ENCODE measurements around the gene MAD2L1BP.

DNA sequence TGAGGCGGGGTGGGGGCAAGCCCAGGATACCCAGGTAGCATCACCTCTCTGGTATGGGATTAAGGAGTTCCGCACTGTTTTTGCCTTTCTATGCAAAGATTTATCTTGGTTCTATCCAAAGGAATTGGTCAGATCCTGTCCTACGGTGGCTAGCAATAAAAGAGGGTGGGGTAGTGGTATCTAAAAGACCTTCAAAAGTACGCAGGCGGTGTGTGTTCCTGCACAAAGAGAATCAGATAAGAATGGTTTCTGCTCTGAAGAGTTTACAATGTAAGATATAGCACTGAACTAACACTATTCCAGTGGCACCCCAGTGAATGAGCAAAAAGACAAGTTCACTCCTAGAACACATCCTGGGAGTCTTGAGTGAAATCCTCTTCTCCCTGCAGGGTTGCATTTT lies 45.7 kb downstream of the MAD2L1BP start:
- no peak for TF ChIP-seq POLR2A (IDR thresholded peaks at IDR 0.05; ENCODE audit: extremely low read depth, insufficient read length)
- TF ChIP-seq, protein P1, sequence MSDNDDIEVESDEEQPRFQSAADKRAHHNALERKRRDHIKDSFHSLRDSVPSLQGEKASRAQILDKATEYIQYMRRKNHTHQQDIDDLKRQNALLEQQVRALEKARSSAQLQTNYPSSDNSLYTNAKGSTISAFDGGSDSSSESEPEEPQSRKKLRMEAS (IDR thresholded peaks at IDR 0.05; ENCODE audit: low read depth, low read length), result no peak

All from NB4 (cell line).